K562 (cell line): ENCODE data around the gene GOT1.

Source experiments
- BRCA1 ChIP-seq, 2 experiments: fragments of 450-650 bp in 1 of 2; sonication (generic) in 1 of 2; formaldehyde crosslinking in 1 of 2; IDR thresholded peaks; 2 replicates each; pipeline versions ENCODE4 v1.5.0 to v1.6.1; 2017 to 2020; ENCODE audit warnings: mild to moderate bottlenecking in 1 of 2, missing genetic modification reagents in 1 of 2
- CTCF ChIP-seq, 3 experiments: IDR thresholded peaks in 2 of 3; conservative IDR thresholded peaks in 1 of 3; 2 replicates each; pipeline ENCODE4 v1.5.1; 2011 to 2012; ENCODE audit warnings: low read length in 3 of 3, mild to moderate bottlenecking in 3 of 3, control low read depth in 2 of 3, improper control_type of control experiment in 1 of 3, inconsistent platforms in 1 of 3, low read depth in 1 of 3, mixed read lengths in 1 of 3, moderate library complexity in 1 of 3; ENCODE audit not compliant: insufficient read depth in 2 of 3
- ELF4 ChIP-seq: fragments of 450-650 bp; formaldehyde crosslinking; IDR thresholded peaks from 2 replicates; pipeline ENCODE4 v1.4.0; 2022; ENCODE audit warnings: missing genetic modification characterization
- EZH2 ChIP-seq: IDR thresholded peaks from 2 replicates; pipeline ENCODE4 v1.6.1; 2012; ENCODE audit warnings: low read depth, mild to moderate bottlenecking, inconsistent platforms, low read length, borderline replicate concordance
- FOXJ3 ChIP-seq: sonication (generic); formaldehyde crosslinking; IDR thresholded peaks from 2 replicates; pipeline ENCODE4 v1.4.0; 2020; ENCODE audit warnings: mild to moderate bottlenecking, missing genetic modification reagents
- GATAD2A ChIP-seq: fragments of 450-650 bp; IDR thresholded peaks from 2 replicates; pipeline ENCODE4 v1.6.1; 2017
- GTF2F1 ChIP-seq: IDR thresholded peaks from 2 replicates; pipeline ENCODE4 v1.6.1; 2011; ENCODE audit warnings: low read depth, low read length, improper control_type of control experiment
- PHB ChIP-seq: fragments of 250-450 bp; sonication (Bioruptor Pico); IDR thresholded peaks from 2 replicates; pipeline ENCODE4 v1.5.0; 2021
- POLR2AphosphoS5 ChIP-seq: IDR thresholded peaks from 2 replicates; pipeline ENCODE4 v1.6.1; 2011; ENCODE audit warnings: mild to moderate bottlenecking, low read depth, low read length, moderate library complexity; ENCODE audit not compliant: control insufficient read depth, insufficient read depth
- SNRNP70 ChIP-seq: fragments of 200-400 bp; formaldehyde crosslinking; optimal IDR thresholded peaks from 2 replicates; pipeline ENCODE3; 2017; ENCODE audit warnings: low read depth, low read length
- TCF3 ChIP-seq: sonication (generic); formaldehyde crosslinking; IDR thresholded peaks from 2 replicates; pipeline ENCODE4 v1.4.0; 2020; ENCODE audit warnings: mild to moderate bottlenecking, missing genetic modification reagents
- THAP7 ChIP-seq: fragments of 250-450 bp; sonication (Bioruptor Pico); IDR thresholded peaks from 2 replicates; pipeline ENCODE4 v1.5.0; 2021
- USF1 ChIP-seq: sonication (generic); formaldehyde crosslinking; IDR thresholded peaks from 2 replicates; pipeline ENCODE4 v1.9.0; 2022; ENCODE audit warnings: mild to moderate bottlenecking, missing genetic modification reagents

- TF ChIP-seq ELF4 (no peak), CTCF (IDR thresholded peaks at IDR 0.05 in 2 of 3, conservative IDR thresholded peaks at IDR 0.05 in 1 of 3; ENCODE audit: insufficient read depth in 2 of 3, low read depth in 1 of 3, low read length in 3 of 3) (no peak), BRCA1 (IDR thresholded peaks at IDR 0.05) (no peak), BRCA1 (CRISPR knock-in tag; IDR thresholded peaks at IDR 0.05) (no peak), THAP7 (CRISPR knock-in tag) (no peak), FOXJ3 (CRISPR knock-in tag) (no peak), PHB (CRISPR knock-in tag) (no peak), TCF3 (no peak), USF1 (CRISPR knock-in tag) (no peak), GATAD2A (no peak), POLR2AphosphoS5 (no peak), EZH2 (no peak), GTF2F1 (no peak), SNRNP70 (no peak)
Measured at GRCh38 chr10:99394761-99395386, 35.5 kb downstream of the GOT1 start.
